Activated CD4-positive, alpha-beta T cell treated with anti-CD3 and anti-CD28 coated beads for 36 hours (primary cell): Measurements from ENCODE around the gene MT2A. TPM values are rescaled to one million over a fixed set of nuclear protein-coding genes. Genes with fewer than 3 reads are reported as not detected.

Source experiments
- ATAC-seq: fragments of 200-7000 bp; cut with Tn5 transposase; one replicate; pipeline ENCODE4 v1.10.0; 2021; ENCODE audit warnings: mild to moderate bottlenecking, moderate library complexity
- CTCF ChIA-PET: fragments of 350-600 bp; sonication (Branson Sonifier 250); formaldehyde crosslinking; loops from one replicate; lab custom pipeline; 2021; ENCODE audit warnings: antibody characterized with exemption; lab: Charles Lee
- POLR2A ChIA-PET: fragments of 350-600 bp; sonication (Branson Sonifier 250); formaldehyde crosslinking; loops from one replicate; lab custom pipeline; 2021; ENCODE audit warnings: antibody characterized with exemption, inconsistent platforms; lab: Charles Lee
- DNase-seq: peaks from one replicate; pipeline ENCODE4 v3.0.0-alpha.2; 2020
- H3K27ac Mint-ChIP-seq: one replicate; pipeline ENCODE4 v1.8.0; 2021; ENCODE audit warnings: mixed read lengths
- H3K27me3 Mint-ChIP-seq: one replicate; pipeline ENCODE4 v1.8.0; 2021; ENCODE audit warnings: mixed read lengths
- H3K36me3 Mint-ChIP-seq: one replicate; pipeline ENCODE4 v1.8.0; 2021; ENCODE audit warnings: low read depth, mixed read lengths
- H3K4me1 Mint-ChIP-seq: one replicate; pipeline ENCODE4 v1.8.0; 2021; ENCODE audit warnings: mixed read lengths
- H3K4me3 Mint-ChIP-seq: one replicate; pipeline ENCODE4 v1.8.0; 2021; ENCODE audit warnings: mild to moderate bottlenecking, moderate library complexity, mixed read lengths
- H3K9me3 Mint-ChIP-seq: one replicate; pipeline ENCODE4 v1.8.0; 2021; ENCODE audit warnings: low read depth, mixed read lengths
- intact Hi-C, 2 experiments: fragments of 100-400 bp; cut with DNase I in 1 of 2; cut with micrococcal nuclease in 1 of 2; formaldehyde crosslinking; loops; one replicate each; pipeline versions ENCODE4 v1.14.2 to v1.15.1; 2022 to 2024; cut with DNase I, micrococcal nuclease
- total RNA-seq, 2 experiments: library from RNA; stranded (reverse); gene quantifications; one replicate each; pipeline ENCODE4 v1.2.3, GENCODE V29; 2021

MT2A gene
- total RNA-seq, 2 experiments from 2014 or later: 114 to 380 TPM

- ChIA-PET POLR2A (no interaction called here), CTCF (interaction anchor here (0.6 to 5.9 kb wide), 13 partner anchors 8 to 114 kb away, joined by 3 to 28 read pairs (median 4); partner anchors contain the start of gene MT1E)
- H3K4me1 Mint-ChIP-seq: peaks cover 6% of the 10 kb centered on the region
- DNase-seq (peak; percentile 53), ATAC-seq (peak; percentile 64)
- no peak overlapping the region for H3K4me3 Mint-ChIP-seq
- H3K27me3 Mint-ChIP-seq: peaks cover 6% of the 10 kb centered on the region
- intact Hi-C loops: loop anchor here in 1 of 2 experiments (1.0 to 10.0 kb wide), 2 partner anchors 23 to 934 kb away; partner anchors contain the start of gene CCDC102A
- H3K27ac Mint-ChIP-seq: no peak overlapping the region
- no peaks in the 10 kb centered on the region for H3K36me3 Mint-ChIP-seq
- H3K9me3 Mint-ChIP-seq: no peaks in the 10 kb centered on the region
Observed at GRCh38 chr16:56600398-56600999, 7.9 kb upstream of the MT2A start.

- H3K27me3 Mint-ChIP-seq: peaks cover 6% of the 10 kb centered on the region
- H3K4me1 Mint-ChIP-seq: peaks cover 12% of the 10 kb centered on the region
- DNase-seq: no peak
- H3K27ac Mint-ChIP-seq: no peak overlapping the region
- CTCF ChIA-PET: interaction anchor here (0.9 to 5.9 kb wide), 9 partner anchors 9 to 102 kb away, joined by 3 to 28 read pairs (median 6); no protein-coding TSS in a partner anchor
- no peaks in the 10 kb centered on the region for H3K9me3 Mint-ChIP-seq
- H3K4me3 Mint-ChIP-seq: no peak overlapping the region
- no peaks in the 10 kb centered on the region for H3K36me3 Mint-ChIP-seq
- POLR2A ChIA-PET: no interaction called here
- no peak for ATAC-seq
- intact Hi-C loops: loop anchor here in 1 of 2 experiments (10.0 kb wide), 1 partner anchor 933 kb away; the partner anchor contains the start of gene CCDC102A
Observed at GRCh38 chr16:56601325-56601724, 7.1 kb upstream of the MT2A start.

- no peak overlapping the region for H3K4me3 Mint-ChIP-seq
- ATAC-seq (no peak), DNase-seq (peak; percentile 45)
- CTCF ChIA-PET: interaction anchor here (0.6 to 5.9 kb wide), 8 partner anchors 12 to 99 kb away, joined by 3 to 28 read pairs (median 4); no protein-coding TSS in a partner anchor
- peaks cover 6% of the 10 kb centered on the region for H3K27me3 Mint-ChIP-seq
- H3K36me3 Mint-ChIP-seq: no peaks in the 10 kb centered on the region
- intact Hi-C loops: loop anchor here in 1 of 2 experiments (1.0 to 10.0 kb wide), 2 partner anchors 99 to 931 kb away; partner anchors contain the start of gene CCDC102A
- POLR2A ChIA-PET: interaction anchor here (0.7 kb wide), 1 partner anchor 153 kb away, joined by 4 read pairs; the partner anchor contains the start of genes NUDT21 and OGFOD1
- no peak overlapping the region for H3K27ac Mint-ChIP-seq
- H3K4me1 Mint-ChIP-seq: peaks cover 25% of the 10 kb centered on the region
- H3K9me3 Mint-ChIP-seq: no peaks in the 10 kb centered on the region
Observed at GRCh38 chr16:56603589-56603988, 4.8 kb upstream of the MT2A start.

DNA sequence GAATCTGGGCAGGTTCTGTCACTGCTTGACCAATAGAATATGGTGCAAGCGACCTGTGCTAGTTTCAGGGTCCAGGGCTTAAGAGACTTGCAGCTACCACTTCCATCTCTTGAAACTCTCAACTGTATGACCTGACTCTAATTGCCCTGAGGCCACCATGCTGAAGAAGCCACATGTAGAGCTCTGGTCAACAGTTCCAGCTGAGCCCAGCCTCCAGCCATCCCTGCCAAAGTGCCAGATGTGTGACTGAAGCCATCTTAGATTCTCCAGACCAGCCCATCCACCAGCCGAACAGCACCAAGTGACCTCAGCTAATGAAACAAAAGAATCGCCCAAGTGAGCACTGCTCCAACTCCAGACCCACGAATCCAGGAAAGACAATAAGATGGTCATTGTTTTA is 3.4 kb upstream of the MT2A start:
- Mint-ChIP-seq H3K36me3 (peaks cover 7% of the 10 kb centered on the region), H3K9me3 (no peaks in the 10 kb centered on the region), H3K27ac (no peak overlapping the region), H3K27me3 (peaks cover 6% of the 10 kb centered on the region), H3K4me1 (peaks cover 29% of the 10 kb centered on the region), H3K4me3 (no peak overlapping the region)
- POLR2A ChIA-PET: interaction anchor here (1.5 kb wide), 1 partner anchor 97 kb away, joined by 3 read pairs; no protein-coding TSS in a partner anchor
- CTCF ChIA-PET: interaction anchor here (0.6 to 5.9 kb wide), 8 partner anchors 12 to 98 kb away, joined by 3 to 28 read pairs (median 3); no protein-coding TSS in a partner anchor
- intact Hi-C loops: loop anchor here in 1 of 2 experiments (10.0 kb wide), 1 partner anchor 930 kb away; the partner anchor contains the start of gene CCDC102A
- DNase-seq: no peak
- ATAC-seq: no peak

- POLR2A ChIA-PET: interaction anchor here (1.5 kb wide), 1 partner anchor 96 kb away, joined by 3 read pairs; no protein-coding TSS in a partner anchor
- H3K4me3 Mint-ChIP-seq: no peak overlapping the region
- DNase-seq (no peak), ATAC-seq (no peak)
- H3K36me3 Mint-ChIP-seq: peaks cover 7% of the 10 kb centered on the region
- peaks cover 32% of the 10 kb centered on the region for H3K4me1 Mint-ChIP-seq
- H3K27me3 Mint-ChIP-seq: peaks cover 3% of the 10 kb centered on the region
- intact Hi-C loops: loop anchor here in 1 of 2 experiments (10.0 kb wide), 1 partner anchor 929 kb away; the partner anchor contains the start of gene CCDC102A
- H3K9me3 Mint-ChIP-seq: no peaks in the 10 kb centered on the region
- CTCF ChIA-PET: interaction anchor here (0.7 to 5.9 kb wide), 11 partner anchors 12 to 1031 kb away, joined by 3 to 28 read pairs (median 3); partner anchors contain the start of genes BBS2, MT1E and MT1X
- H3K27ac Mint-ChIP-seq: no peak overlapping the region
Observed at GRCh38 chr16:56605475-56605874, 2.9 kb upstream of the MT2A start.

DNA sequence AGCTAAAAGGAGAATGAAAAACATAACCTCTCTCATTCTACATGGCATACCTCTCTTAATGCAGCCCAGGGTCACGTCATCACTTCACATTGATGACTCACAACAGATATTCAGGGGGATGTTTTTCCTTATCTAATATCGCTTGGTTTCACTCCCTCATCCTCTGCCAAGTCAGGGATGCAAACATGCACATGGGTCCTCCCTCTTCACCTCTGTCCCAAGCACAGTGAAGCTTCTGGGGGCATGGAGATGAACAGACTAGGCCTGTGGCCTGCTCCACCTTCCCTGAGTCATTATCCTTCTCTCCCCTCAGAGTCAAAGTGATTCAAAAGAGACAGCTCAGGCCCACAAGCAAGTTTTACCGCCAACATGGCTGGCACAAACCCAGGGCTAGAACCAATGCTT is 2.3 kb upstream of the MT2A start:
- peaks cover 7% of the 10 kb centered on the region for H3K36me3 Mint-ChIP-seq
- H3K27ac Mint-ChIP-seq: peak overlapping the region; percentile 64
- intact Hi-C loops: loop anchor here in 1 of 2 experiments (10.0 kb wide), 1 partner anchor 929 kb away; the partner anchor contains the start of gene CCDC102A
- DNase-seq (peak; percentile 45), ATAC-seq (no peak)
- H3K27me3 Mint-ChIP-seq: peaks cover 1% of the 10 kb centered on the region
- peaks cover 37% of the 10 kb centered on the region for H3K4me1 Mint-ChIP-seq
- ChIA-PET CTCF (interaction anchor here (0.7 to 2.3 kb wide), 9 partner anchors 17 to 1030 kb away, joined by 3 to 9 read pairs (median 3); partner anchors contain the start of genes BBS2, MT1E and MT1X), POLR2A (interaction anchor here (1.5 kb wide), 1 partner anchor 96 kb away, joined by 3 read pairs; no protein-coding TSS in a partner anchor)
- H3K4me3 Mint-ChIP-seq: no peak overlapping the region
- no peaks in the 10 kb centered on the region for H3K9me3 Mint-ChIP-seq

GRCh38 chr16:56606476-56607108 is 1.8 kb upstream of the MT2A start:
- H3K9me3 Mint-ChIP-seq: no peaks in the 10 kb centered on the region
- no peak for ATAC-seq
- H3K36me3 Mint-ChIP-seq: peaks cover 7% of the 10 kb centered on the region
- H3K27me3 Mint-ChIP-seq: peaks cover 1% of the 10 kb centered on the region
- no peak for DNase-seq
- peaks cover 43% of the 10 kb centered on the region for H3K4me1 Mint-ChIP-seq
- ChIA-PET CTCF (interaction anchor here (0.6 to 2.3 kb wide), 7 partner anchors 30 to 95 kb away, joined by 3 to 9 read pairs (median 3); partner anchors contain the start of gene MT1X), POLR2A (interaction anchor here (1.5 kb wide), 1 partner anchor 95 kb away, joined by 3 read pairs; no protein-coding TSS in a partner anchor)
- intact Hi-C loops: loop anchor here in 1 of 2 experiments (10.0 kb wide), 1 partner anchor 928 kb away; the partner anchor contains the start of gene CCDC102A
- H3K27ac Mint-ChIP-seq: peak overlapping the region; percentile 64
- no peak overlapping the region for H3K4me3 Mint-ChIP-seq

- ChIA-PET CTCF (interaction anchor here (0.6 to 2.3 kb wide), 6 partner anchors 18 to 94 kb away, joined by 3 to 9 read pairs (median 6); partner anchors contain the start of genes MT1E and MT1X), POLR2A (interaction anchor here (3.7 kb wide), 1 partner anchor 19 kb away, joined by 31 read pairs; the partner anchor contains the start of gene MT1E)
- ATAC-seq (no peak), DNase-seq (peak; percentile 30)
- Mint-ChIP-seq H3K9me3 (no peaks in the 10 kb centered on the region), H3K4me3 (peak overlapping the region; percentile 97), H3K36me3 (peaks cover 7% of the 10 kb centered on the region), H3K27ac (peak overlapping the region; percentile 87), H3K27me3 (no peaks in the 10 kb centered on the region), H3K4me1 (peaks cover 47% of the 10 kb centered on the region)
- intact Hi-C loops: loop anchor here in 1 of 2 experiments (10.0 kb wide), 1 partner anchor 928 kb away; the partner anchor contains the start of gene CCDC102A
Observed at GRCh38 chr16:56607109-56607618, 1.2 kb upstream of the MT2A start.

- Mint-ChIP-seq H3K36me3 (peaks cover 7% of the 10 kb centered on the region), H3K4me1 (peaks cover 52% of the 10 kb centered on the region), H3K4me3 (peak overlapping the region; percentile 97), H3K27ac (peak overlapping the region; percentile 87), H3K27me3 (no peaks in the 10 kb centered on the region), H3K9me3 (no peaks in the 10 kb centered on the region)
- DNase-seq: peak; percentile 22
- intact Hi-C loops: loop anchor here (1.0 to 10.0 kb wide), 11 partner anchors 18 to 927 kb away; partner anchors contain the start of genes MT1F (in 2 of the 2), MT1X (in 2 of the 2), CCDC102A (in 1 of the 2) and HERPUD1 (in 1 of the 2)
- ChIA-PET CTCF (interaction anchor here (1.3 to 2.3 kb wide), 4 partner anchors 18 to 94 kb away, joined by 3 to 9 read pairs (median 8); partner anchors contain the start of genes MT1E and MT1X), POLR2A (interaction anchor here (3.7 kb wide), 1 partner anchor 19 kb away, joined by 31 read pairs; the partner anchor contains the start of gene MT1E)
- no peak for ATAC-seq
Observed at GRCh38 chr16:56607675-56608042, 725 bp upstream of the MT2A start.
